GM18870 (cell line): ENCODE results near the gene VANGL2.
"Not testable (repeated sequence)": the region's sequence is repeated elsewhere in the genome, so short reads cannot be mapped to it uniquely, and the experiment has no call there.

ENCODE experiments used
- ATAC-seq: cut with Tn5 transposase; IDR thresholded peaks from one replicate; pipeline ENCODE4 v1.9.1; 2021; ENCODE audit warnings: moderate library complexity; ENCODE audit not compliant: unreplicated experiment

VANGL2 gene

DNA sequence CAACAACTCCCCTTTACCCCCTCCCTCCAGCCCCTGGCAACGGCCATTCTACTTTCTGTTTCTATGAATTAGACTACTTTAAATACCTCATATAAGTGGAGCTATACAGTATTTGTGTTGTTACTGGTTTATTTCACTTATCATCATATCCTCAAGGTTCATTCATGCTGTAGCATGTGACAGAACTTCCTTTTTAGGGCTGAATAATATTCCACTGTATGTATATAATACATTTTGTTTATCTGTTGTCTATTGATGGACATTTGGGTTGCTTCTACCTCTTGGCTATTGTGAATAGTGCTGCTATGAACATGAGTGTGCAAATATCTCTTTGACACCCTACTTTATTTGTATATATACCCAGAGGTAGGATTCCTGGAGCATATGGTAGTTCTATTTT, 31.3 kb upstream of the VANGL2 start:
- ATAC-seq = no peak

DNA sequence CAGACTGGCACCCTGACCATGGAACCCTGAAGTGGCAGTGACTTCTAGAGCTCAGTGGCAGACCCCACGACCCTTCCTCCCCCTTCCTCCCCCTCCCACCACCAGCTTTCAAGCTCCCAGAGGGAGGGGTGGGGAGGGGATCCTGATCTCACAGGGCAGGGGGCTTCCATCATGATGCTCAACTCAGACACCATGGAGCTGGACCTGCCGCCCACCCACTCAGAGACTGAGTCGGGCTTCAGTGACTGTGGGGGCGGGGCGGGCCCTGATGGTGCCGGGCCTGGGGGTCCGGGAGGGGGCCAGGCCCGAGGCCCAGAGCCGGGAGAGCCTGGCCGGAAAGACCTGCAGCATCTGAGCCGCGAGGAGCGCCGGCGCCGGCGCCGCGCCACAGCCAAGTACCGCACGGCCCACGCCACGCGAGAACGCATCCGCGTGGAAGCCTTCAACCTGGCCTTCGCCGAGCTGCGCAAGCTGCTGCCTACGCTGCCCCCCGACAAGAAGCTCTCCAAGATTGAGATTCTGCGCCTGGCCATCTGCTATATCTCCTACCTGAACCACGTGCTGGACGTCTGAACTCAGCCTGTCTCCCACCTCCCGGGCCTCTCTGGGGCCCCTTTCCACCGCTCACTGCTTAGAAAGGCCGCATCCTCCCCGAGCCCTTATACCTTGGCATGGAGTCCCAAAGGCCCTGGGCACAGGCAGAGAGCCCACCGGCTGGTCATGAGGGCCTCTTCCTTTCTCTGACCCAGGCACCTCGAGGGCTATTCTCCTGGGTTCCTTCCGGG, 29.6 kb upstream of the VANGL2 start:
- no peak for ATAC-seq

DNA sequence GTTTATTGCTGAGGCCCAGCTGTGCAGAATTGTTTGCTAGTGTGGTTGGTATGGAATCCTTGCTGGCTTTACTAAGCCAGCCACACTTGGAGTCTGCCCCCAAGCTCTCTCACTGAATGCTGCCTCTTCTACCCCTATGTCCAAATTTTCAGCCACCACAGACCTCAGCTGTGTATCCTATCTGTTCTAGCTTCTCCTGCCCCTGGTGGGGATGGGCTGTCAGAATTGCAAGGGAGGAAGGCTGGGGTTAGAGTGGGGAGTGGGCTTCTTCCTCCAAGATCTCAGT, 29.1 kb upstream of the VANGL2 start:
- ATAC-seq = no peak

DNA sequence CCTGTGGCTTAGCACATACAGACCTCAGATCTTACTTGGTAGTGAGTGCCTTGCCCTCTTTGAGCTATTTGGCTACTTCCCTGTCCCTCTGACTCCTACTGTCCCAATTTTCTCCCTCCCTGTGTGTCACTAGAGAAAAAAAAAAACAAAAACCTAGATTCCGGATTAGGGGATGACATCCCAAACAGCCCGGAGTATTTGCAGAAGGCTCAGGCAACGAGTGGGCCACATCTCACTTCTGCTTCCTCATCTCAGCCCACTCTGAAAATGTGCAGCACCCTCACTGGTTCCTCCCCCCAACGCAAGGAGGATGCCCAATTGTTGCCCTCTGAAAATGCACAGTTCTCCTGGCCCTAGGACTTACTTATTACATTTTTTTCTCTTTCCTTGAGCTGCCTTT, 28.6 kb upstream of the VANGL2 start:
- ATAC-seq = no peak

DNA sequence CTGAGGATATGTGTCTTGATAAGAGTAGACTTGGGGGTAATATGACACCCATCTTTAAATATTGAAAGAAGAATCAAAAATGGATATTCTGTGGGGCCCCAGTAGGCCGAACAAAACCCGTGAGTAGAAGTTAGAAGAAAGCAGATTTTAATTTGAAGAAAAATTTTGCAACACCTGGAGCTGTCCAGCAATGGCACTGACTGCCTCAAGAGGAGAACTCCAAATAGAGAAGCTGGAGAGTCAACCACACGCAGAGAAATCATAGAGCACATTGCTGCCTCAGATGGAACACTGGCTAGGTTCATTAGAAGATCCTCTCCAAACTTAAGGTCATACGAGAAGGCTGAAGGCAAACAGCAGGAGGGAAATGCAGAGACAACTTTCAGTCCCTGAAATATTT, 26.7 kb upstream of the VANGL2 start:
- no peak for ATAC-seq

DNA sequence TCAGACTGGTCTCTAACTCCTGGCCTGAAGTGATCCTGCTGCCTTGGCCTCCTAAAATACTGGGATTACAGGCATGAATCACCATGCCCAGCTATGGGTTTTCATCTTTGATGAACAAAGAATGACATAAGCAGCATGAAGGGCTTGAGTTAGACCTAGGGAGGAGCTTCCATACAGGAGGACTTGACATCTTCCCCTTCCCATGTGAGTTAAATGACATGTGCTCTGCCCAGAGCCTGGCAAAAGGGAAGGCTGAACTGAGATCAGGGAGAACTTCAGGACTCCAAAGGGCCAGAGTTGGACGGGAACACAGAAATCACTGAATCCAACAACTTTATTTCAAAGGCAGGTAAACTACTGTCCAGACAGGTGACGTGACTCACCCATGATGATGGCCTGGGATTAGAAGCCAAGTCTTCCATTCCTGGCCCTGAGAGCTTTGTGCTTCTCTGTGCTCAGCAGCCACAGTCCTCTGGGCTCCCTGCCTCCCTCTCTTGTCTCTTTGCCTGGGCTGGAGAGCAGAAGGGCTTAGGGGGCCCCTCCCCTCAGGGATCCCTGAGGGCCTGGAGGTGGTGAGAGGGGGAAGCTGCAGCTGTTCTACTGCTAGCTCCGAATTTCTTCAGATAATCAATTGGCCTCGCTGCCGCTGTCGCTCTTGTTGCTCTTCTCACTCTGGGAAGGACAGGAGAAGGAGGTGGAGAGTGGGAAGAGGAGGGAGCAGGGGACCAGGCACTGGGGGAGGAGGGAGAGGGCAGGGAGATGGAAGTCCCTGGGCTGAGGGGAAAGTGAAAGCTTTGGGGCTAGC, 25.9 kb upstream of the VANGL2 start:
- no peak for ATAC-seq

DNA sequence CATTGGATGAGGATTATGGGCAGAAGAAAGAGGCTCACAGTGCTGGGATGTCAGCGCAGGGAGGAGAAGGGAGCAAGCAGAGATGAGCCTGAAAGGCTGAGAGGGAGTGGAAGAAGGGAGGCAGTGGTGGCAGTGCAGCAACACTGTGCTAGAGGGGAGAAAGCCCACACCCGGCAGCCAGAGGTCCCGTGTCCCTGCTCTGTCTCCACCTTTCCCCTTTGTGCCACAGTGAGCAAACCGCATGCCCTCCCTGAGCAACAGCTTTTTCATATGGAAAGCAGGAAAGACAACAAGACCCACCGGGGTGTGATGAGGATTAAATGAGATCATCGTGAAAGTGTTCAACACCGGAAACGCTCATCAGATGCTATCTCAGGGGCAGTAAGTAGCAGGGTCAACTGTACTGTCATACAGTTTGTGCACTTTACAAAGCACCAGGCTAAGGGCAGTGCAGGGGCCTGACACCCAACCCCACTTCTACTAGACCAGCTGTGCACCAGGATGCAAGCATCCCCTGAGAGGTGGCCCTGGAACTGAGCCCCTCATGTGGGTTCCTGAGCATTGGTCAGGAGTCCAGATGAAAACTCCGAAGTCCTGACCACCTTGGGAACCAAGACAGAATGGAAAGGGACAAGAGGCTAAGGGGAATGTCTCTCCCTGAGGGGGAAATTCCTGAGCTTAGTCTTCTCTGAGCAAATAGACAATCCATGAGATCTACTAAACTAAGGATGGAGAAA, 24.4 kb upstream of the VANGL2 start:
- no peak for ATAC-seq

DNA sequence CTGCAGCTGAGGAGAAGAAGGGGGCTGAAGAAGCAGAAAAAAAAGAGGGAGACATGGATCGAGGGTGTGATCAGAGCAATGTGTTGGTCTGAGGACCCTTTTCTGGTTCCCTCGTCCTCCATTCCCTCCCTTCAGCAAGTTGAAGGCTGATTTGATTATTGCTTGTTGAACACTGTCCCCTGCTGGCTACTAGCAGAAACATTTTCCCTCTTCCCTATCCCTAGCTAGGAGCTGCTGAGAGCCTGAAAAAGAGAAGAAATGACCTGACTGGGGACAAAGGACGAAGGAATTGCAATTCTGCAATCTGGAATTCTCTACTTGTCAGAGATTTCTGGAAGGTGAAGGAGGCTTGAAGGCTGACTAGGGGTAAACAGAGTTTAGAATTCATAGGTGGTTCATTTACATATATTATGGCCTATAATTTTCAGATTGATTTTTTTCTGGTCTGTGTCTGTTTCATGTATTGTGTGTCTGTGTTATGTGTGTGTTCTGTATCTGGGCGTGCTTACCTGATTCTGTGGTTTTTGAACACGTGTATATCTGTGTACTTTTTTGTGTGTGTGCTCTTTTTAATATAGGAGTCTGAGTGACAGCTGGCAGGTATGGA, 23.7 kb upstream of the VANGL2 start:
- no peak for ATAC-seq

DNA sequence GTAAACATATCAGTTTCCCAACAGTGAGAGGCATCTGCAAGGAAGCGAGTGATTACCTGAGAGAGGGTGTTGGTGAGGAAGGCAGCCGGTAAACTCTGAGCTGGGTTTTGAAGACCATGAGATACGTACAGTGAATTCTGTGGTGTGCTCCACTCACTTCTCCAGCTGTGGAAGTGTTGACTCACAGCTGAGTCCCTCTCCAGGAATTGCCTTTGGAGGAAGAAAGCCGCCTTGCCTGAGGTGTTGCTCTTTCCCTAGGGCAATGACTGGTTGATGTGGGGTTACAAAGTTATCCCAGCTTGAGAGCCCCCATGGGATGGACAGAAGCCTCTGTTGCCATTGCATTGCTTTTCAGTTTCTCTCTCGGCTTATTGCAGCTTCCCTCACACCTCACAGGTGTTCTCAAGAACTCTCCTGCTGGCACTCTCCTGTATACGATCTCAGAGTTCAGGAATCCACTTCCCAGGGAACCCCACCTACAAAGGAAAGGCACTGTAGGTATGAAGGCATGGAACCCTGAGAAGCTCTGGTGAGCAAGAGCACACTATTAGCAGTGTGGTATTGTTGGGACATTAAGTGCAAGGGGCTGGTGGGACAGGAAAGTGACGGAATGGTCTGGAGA, 22.7 kb upstream of the VANGL2 start:
- ATAC-seq = no peak

DNA sequence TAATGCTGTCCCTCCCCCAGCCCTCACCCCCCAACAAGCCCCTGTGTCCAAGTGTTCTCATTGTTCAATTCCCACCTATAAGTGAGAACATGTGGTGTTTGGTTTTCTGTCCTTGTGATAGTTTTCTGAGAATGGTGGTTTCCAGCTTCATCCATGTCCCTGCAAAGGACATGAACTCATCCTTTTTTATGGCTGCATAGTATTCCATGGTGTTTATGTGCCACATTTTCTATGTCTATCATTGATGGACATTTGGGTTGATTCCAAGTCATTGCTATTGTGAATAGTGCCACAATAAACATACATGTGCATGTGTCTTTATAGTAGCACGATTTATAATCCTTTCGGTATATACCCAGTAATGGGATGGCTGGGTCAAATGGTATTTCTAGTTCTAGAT, 15.6 kb upstream of the VANGL2 start:
- not testable (repeated sequence) for ATAC-seq

DNA sequence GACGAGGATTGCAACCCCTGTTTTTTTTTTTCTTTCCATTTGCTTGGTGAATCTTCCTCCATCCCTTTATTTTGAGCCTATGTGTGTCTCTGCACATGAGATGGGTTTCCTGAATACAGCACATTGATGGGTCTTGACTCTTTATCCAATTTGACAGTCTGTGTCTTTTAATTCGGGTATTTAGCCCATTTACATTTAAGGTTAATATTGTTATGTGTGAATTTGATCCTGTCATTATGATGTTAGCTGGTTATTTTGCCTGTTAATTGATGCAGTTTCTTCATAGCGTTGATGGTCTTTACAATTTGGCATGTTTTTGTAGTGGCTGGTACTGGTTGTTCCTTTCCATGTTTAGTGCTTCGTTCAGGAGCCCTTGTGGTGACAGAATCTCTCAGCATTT, 12.0 kb upstream of the VANGL2 start:
- not testable (repeated sequence) for ATAC-seq

DNA sequence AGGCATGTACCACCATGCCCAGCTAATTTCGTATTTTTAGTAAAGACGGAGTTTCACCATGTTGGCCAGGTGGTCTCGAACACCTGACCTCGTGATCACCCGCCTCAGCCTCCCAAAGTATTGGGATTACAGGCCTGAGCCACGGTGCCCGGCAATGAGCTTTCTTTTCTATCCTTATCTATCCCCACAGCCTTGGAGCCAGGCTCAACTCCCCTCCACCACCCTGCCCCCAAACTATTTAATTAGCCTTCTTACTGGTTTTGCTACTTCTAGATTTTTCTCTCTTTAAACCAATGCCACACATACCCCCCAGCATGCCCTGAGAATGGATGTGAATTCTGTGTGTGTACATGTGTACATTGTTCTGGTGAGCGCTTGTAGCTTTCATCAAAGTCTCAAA, 5.7 kb upstream of the VANGL2 start:
- no peak for ATAC-seq

DNA sequence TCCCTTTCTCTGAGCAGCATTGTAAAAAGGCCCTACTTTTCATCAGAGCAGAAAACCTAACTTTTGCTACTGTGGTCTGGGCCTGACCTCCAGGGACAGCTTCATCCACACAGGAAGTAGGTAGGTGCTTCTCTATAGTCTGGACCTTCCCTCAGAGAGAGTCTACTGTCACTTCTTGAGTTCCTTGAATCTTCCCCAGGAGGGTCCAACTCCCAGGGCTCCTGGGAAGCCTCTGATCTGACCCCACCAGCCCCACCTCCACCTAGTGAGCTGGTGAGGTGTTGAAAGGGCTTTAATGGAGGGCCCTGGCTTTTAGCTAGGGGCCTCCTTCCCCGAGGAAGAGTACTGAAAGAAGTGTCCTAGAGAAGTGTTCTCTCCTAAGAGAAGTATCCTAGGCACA, 2.7 kb upstream of the VANGL2 start:
- no peak for ATAC-seq

DNA sequence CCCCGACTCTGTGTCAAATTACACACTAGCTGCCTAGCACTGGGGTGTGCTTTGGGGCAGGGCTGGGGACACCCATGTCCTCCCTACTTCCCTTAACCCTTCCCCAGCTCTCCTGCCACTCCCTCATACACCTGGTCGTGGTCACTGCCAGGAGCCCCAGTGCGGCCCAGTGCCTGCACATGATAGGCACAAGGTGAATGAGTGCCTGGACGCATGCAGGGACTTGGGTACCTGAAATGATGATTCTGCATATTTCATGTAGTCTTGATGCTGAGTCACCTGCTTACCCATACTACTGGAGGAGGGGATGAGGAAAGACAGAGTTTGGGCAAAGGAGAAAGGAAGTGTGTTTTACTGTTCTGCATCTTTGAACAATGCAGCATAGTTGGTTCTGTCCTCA, 1.5 kb upstream of the VANGL2 start:
- ATAC-seq = no peak

DNA sequence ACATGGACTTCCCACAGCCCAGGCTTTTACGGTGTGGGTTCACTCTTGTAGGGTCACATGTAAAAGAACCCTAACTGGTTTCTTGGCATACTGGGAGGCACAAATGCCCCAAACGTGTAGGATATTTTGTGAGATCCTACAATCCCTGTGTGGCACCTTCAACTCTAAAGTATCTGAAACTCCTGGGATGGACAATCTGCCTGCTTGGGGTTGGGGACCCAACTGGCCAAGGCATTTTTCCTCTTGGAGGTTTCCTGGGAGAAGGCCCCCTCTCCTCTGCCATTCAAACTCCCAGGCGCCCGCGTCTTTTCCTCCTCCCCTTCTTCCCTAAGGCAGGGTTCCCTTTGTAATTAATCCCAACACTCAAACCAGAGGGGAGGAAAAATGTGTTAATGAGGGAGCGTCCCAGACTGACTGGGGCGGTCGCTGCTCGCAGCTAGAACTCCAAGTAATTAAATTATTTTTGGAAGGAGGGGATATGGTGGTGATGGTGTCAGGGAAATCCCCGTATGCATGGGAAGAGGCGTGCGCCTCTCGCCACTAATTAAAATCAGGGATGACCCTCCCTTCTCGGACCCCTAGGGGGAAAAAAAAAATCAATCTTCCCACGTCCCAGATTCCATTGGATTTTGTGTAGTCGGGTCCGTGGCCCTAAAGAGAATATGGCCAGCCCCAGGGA, 681 bp upstream of the VANGL2 start:
- no peak for ATAC-seq

DNA sequence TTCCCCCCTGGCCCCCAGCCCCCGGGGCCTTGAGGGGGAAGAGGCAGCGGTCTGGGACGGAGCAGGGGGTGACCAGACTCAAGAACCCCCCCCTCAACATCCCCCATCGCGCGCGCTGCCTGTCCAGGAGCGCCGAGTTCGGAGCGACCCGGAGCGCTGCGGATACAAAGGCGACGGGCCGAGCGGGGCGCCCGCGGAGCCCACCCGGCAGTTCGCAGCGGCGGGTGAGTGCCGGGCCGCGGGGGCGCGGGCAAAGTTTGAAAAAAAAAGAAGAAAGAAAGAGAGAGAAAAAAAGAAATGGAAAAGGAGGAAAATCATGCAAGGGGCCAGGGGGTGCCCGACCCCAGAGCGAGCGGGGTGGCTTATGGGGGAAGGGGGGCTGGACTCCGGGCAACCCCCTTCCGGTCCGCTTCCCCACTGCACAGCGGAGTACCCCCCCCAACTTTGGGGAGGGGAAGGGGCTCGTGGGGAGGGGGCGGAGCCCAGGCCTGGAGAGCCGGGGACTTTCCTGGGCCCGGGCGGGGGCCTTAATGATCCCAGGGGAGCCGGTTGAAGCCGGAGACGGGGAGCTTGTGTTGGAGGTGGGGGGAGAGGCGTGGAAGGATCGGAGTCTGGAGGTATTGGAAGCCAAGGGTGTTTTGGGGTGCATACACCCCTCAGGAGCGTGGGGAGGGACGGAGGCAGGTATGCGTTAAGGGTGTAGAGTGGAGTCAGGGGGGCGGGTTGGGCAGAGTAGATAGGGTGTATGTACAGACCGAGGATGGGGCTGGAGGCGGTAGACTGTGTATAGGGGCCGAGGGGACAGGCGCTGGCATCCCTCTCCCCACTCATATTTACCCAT, 502 bp downstream of the VANGL2 start:
- ATAC-seq = no peak

DNA sequence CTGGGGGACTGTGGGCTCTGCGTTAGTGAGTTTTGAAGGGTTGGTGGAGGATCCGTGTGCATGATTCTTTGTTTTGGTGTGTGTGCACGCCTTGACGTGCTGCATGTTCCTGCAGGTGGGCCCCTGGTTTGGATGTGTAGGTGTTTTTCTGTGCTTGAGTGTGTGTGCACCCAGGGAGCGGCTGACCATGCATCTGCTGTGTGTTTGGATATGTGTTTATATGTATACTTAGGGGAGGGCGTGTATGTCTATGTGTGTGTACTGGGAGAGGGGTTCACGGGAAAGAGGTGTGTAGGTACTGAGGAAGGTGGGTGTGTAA, 1.1 kb downstream of the VANGL2 start:
- ATAC-seq = no peak

DNA sequence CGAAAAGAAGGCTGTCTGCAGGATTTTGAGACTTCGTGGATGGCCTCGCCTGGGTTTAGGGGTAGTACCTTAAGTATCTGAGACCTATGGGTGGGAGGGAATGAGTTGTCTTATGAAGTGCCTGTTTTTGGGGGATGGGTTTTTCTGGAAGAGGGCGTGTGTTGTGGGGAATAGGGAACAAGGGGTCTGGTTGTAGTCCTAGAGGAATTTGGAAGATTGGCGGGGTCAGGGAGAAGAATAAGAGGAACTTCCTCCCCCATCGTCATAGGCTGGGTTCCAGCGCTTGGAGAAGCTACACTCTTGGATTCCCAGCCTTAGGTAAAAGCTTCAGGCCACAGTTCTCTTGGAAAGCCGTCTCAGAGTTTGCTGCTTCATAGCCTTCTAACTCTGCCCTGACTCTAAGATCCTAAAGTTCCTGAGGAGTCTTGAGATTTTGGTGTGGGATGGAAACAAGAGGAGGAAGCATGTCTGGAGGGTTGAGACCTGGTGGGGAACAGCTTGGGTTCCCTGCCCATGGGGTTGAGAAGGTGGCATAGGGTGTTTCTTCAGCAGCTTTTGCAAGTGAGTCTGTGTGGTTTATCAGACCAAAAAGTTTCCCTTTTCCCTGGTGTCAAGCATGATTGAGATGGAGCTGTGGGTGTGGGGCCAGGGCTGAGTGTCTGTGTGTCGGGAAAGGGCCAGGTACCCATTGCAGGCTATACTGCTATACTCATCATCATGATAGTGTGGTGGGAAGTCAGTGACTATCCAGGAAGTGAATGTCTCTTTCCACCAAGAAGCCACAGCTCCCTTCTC, 1.8 kb downstream of the VANGL2 start:
- no peak for ATAC-seq

DNA sequence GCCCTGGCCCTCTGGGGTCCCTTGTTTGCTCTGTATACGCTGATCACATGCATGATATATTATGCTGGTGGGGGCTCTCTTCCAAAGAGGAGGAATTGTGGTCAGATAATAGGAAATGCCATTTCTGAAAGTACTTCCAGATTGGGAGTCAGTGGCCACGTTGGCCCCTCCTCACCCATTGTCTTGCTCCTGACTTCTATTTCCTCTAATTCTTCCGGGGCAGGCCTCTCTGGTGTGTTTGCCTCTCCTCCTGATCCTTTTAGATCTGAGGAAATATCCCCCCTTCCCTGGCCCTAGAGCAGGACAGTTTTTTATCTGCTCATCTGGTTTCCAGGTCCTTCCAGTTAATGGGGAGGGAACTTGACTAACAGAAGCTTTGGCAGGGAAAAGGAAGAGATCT, 2.9 kb downstream of the VANGL2 start:
- ATAC-seq = no peak
